VCaP (cell line): Measurements from ENCODE around the gene MAEL.

Source experiments
- H3K27ac ChIP-seq: fragments of 450-650 bp; 2 replicates; pipeline ENCODE4 v1.5.1; 2017
- CTCF ChIP-seq: fragments of 450-650 bp; conservative IDR thresholded peaks from 2 replicates; pipeline ENCODE4 v1.5.1; 2017; ENCODE audit warnings: mild to moderate bottlenecking, moderate library complexity

Gene MAEL

GRCh38 chr1:167057241-167057688 lies 68.2 kb downstream of the MAEL start:
- no peak overlapping the region for H3K27ac ChIP-seq
- peak; percentile 84 for TF ChIP-seq CTCF

- H3K27ac ChIP-seq: no peak overlapping the region; the same call in 1 of the 2 replicates
- TF ChIP-seq CTCF: peak; percentile 90
Observed at GRCh38 chr1:167059045-167059808, 70.1 kb downstream of the MAEL start.

- no peak for TF ChIP-seq CTCF
- H3K27ac ChIP-seq: no peak overlapping the region
Observed at GRCh38 chr1:167059809-167060107, 70.7 kb downstream of the MAEL start.

- no peak; the same call in 1 of the 2 replicates for TF ChIP-seq CTCF
- H3K27ac ChIP-seq: no peak overlapping the region
Observed at GRCh38 chr1:167060141-167061072, 71.3 kb downstream of the MAEL start.

GRCh38 chr1:167061073-167061464 lies 72.0 kb downstream of the MAEL start:
- H3K27ac ChIP-seq: no peak overlapping the region
- no peak for TF ChIP-seq CTCF

GRCh38 chr1:167064621-167065020 lies 75.5 kb downstream of the MAEL start:
- no peak for TF ChIP-seq CTCF
- H3K27ac ChIP-seq: no peak overlapping the region

- no peak for TF ChIP-seq CTCF
- no peak overlapping the region for H3K27ac ChIP-seq
Observed at GRCh38 chr1:167065471-167065870, 76.4 kb downstream of the MAEL start.
